Measurements from ENCODE around the gene GCN1.

- TF ChIP-seq POLR2A (IDR thresholded peaks at IDR 0.05) (no peak), CTCF (IDR thresholded peaks at IDR 0.05) (no peak), POLR2AphosphoS5 (IDR thresholded peaks at IDR 0.05) (no peak), EP300 (IDR thresholded peaks at IDR 0.05) (no peak)
Measured at GRCh38 chr12:120228041-120228290, 33.5 kb upstream of the GCN1 start.

All from upper lobe of left lung (tissue), 4 donors.